Pancreas (tissue), 10 donors: ENCODE results near the gene ANO1. TPM values are rescaled to one million over a fixed set of nuclear protein-coding genes. Genes with fewer than 3 reads are reported as not detected.

Source experiments
- ATAC-seq, 4 donors: fragments of 200-7000 bp; cut with Tn5 transposase; one replicate each; pipeline versions ENCODE4 v1.8.0 to v1.9.1; 2020; ENCODE audit warnings: mild to moderate bottlenecking in 4 of 4, moderate library complexity in 4 of 4
- DNase-seq, 6 donors: peaks; one replicate each; pipeline ENCODE4 v3.0.0-alpha.2; 2020
- FAIRE-seq: peaks from 2 replicates; lab custom pipeline; 2012; peaks lifted over from hg19 to GRCh38; lab: Jason Lieb, UNC
- H3K27ac ChIP-seq, 4 donors: fragments of 200-600 bp; sonication (generic); 1 replicate in 3 of 4; 2 replicates in 1 of 4; pipeline versions ENCODE4 v1.5.0 to v1.8.0; 2020
- H3K27me3 ChIP-seq, 4 donors: fragments of 200-600 bp; one replicate each; pipeline ENCODE4 v1.8.0; 2021
- H3K36me3 ChIP-seq, 3 donors: fragments of 200-600 bp; sonication (generic) in 1 of 3; one replicate each; pipeline versions ENCODE4 v1.5.0 to v1.8.0; 2020 to 2021
- H3K4me1 ChIP-seq, 3 donors: fragments of 200-600 bp; one replicate each; pipeline ENCODE4 v1.8.0; 2021
- H3K4me3 ChIP-seq, 4 donors: fragments of 200-600 bp; sonication (generic) in 2 of 4; one replicate each; pipeline versions ENCODE4 v1.5.0 to v1.8.0; 2020 to 2021
- H3K9me3 ChIP-seq, 4 donors: fragments of 200-600 bp; one replicate each; pipeline ENCODE4 v1.8.0; 2021
- WGBS, 2 donors: extraction: QIAGEN DNeasy Blood & Tissue Kit; methylation state at CpG; one replicate each; pipeline ENCODE4 v1.1.7; 2013; 5-methylcytosine and 5-hydroxymethylcytosine counted together
- intact Hi-C, 3 donors: fragments of 100-400 bp; cut with DNase I; formaldehyde crosslinking; loops; one replicate each; pipeline versions ENCODE4 v1.11.1 to v1.14.2; 2022
- polyA plus RNA-seq, 2 donors: library from polyadenylated mRNA; stranded (reverse); fragments of 200-250 nt; gene quantifications; one replicate each; pipeline ENCODE4 v1.2.3, GENCODE V29; 2013
- total RNA-seq, 6 donors: library from RNA; stranded (reverse); fragmentation: NEBNext Ultra II Directional in 4 of 6; extraction: Animal tissue kit (Norgen Biotek cat#: 25700) in 4 of 6; gene quantifications; one replicate each; pipeline versions ENCODE4 v1.2.1 to v1.2.4, GENCODE V29; 2021 to 2023
- TF ChIP-seq, protein P1 (sequence below), 4 donors: fragments of 200-600 bp; sonication (generic) in 3 of 4; IDR thresholded peaks; one replicate each; pipeline versions ENCODE4 v1.5.0 to v1.8.0; 2021; ENCODE audit warnings: antibody characterized with exemption in 4 of 4
- donor health status: healthy with polysubstance abuse.
- donor health status: DM: no; HTN: no; CAD: no; lungs with moderate emphysema.
- donor health status: DM: no; HTN: no; CAD: no.
- donor health status: control.
- donor health status: control.
- donor health status: Bipolar disorder and iron deficiency.
- donor health status: DM: yes; HTN: yes; CAD: no.
- donor health status: DM: no; HTN: no; CAD: no.
- donor health status: DM: no; HTN: no; CAD: no.
- donor health status: DM: yes; HTN: yes; CAD: no.

Gene ANO1
- total and polyA plus RNA-seq, 8 donors = 1.5 to 12.4 (median 5.1) TPM

DNA sequence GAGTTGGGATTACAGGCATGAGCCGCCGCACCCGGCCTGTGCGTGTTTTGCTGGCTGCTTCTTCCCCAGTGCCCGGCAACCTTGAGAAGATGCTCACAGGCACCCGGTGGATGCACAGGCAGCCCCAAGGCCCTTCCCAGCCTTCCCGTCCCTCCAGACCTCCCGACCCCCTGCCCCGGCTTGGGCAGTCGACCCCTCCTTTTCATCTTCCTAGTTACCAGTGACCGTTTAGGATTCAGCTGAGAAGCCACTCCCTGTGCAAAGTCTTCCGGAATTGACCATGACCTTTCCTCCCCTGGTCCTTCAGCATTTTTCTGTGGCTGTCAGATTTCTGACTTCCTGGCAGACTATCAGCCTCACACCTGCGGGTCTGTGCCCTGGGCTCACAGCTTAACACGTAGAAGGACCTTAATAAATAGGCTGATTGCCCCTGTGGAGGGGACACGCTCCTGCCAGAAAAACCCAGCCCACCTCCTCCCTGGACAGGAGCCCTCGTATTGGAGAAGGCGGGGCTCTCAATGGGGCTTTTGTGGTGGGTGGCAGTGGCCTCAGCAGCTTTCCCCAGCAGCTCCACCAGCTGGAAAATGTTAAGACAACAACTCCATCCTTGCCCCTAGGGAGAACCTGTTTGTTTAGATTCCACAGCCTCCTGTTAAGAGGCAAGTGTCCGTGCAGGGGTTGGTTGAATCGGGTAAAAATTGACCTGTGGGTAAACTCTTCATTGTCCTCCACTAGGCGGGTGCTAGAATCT is 10.4 kb upstream of the ANO1 start:
- FAIRE-seq (no peak), DNase-seq (no peak), ATAC-seq (peak in 2 of 4 donors; percentile 56 to 69)
- Histone ChIP-seq H3K4me3 (no peak overlapping the region), H3K27ac (no peak overlapping the region), H3K9me3 (no peaks in the 10 kb centered on the region), H3K36me3 (no peaks in the 10 kb centered on the region), H3K27me3 (no peaks in the 10 kb centered on the region), H3K4me1 (no peaks in the 10 kb centered on the region)
- 22 to 24% methylated on average over 20 of the region's 20 CpGs for WGBS, 2 donors
- TF ChIP-seq, protein P1, sequence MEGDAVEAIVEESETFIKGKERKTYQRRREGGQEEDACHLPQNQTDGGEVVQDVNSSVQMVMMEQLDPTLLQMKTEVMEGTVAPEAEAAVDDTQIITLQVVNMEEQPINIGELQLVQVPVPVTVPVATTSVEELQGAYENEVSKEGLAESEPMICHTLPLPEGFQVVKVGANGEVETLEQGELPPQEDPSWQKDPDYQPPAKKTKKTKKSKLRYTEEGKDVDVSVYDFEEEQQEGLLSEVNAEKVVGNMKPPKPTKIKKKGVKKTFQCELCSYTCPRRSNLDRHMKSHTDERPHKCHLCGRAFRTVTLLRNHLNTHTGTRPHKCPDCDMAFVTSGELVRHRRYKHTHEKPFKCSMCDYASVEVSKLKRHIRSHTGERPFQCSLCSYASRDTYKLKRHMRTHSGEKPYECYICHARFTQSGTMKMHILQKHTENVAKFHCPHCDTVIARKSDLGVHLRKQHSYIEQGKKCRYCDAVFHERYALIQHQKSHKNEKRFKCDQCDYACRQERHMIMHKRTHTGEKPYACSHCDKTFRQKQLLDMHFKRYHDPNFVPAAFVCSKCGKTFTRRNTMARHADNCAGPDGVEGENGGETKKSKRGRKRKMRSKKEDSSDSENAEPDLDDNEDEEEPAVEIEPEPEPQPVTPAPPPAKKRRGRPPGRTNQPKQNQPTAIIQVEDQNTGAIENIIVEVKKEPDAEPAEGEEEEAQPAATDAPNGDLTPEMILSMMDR (IDR thresholded peaks at IDR 0.05) = no peak
- intact Hi-C loops = no loop called here

DNA sequence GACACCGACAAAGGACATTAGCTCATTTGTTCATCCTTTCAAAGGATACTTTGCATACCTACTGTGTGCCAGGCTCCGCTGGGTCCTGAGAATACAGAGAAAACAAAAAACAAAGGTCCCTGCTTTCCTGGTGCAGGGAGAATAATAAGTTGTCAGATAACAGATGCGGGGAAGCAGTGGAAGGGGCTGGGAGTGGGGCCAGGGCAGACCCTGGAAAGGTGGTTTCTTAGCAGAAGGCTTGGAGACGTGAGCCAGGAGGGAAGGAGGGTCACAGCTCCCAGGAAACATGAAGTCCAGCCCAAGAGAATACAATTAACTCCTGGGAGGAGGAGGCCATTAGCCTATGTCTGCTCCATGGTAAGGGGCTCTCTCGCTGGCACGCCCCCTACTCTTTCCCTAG is 9.8 kb upstream of the ANO1 start:
- H3K4me3 ChIP-seq = no peak overlapping the region
- no peaks in the 10 kb centered on the region for H3K9me3 ChIP-seq
- no peaks in the 10 kb centered on the region for H3K4me1 ChIP-seq
- no peak for ATAC-seq
- no peak overlapping the region for H3K27ac ChIP-seq
- TF ChIP-seq, protein P1 (IDR thresholded peaks at IDR 0.05) = no peak
- no peak for DNase-seq
- no peaks in the 10 kb centered on the region for H3K36me3 ChIP-seq
- no peaks in the 10 kb centered on the region for H3K27me3 ChIP-seq
- FAIRE-seq = no peak
- 32 to 34% methylated on average over 6 of the region's 6 CpGs for WGBS, 2 donors
- intact Hi-C loops = no loop called here

DNA sequence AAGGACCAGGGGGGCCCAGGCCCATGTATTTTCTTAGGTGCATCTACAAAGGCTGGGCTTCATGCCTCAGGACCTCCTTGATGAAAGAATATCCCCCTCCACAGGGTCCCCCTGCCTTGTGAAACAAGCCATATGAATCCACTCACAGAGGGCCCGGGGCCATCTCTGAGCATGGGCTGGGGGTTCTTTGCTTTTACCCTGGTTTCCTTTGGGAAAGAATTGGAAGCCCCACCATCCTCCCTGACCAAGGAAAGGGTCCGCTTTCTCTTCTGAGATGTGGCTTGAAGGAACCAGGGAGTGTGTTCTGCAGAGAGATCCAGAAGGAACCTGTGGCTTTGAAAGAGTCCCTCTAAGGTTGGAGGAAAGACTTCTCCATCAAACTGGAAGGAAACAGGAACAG is 9.2 kb upstream of the ANO1 start:
- Histone ChIP-seq H3K4me3 (no peak overlapping the region), H3K9me3 (no peaks in the 10 kb centered on the region), H3K4me1 (no peaks in the 10 kb centered on the region), H3K36me3 (no peaks in the 10 kb centered on the region), H3K27ac (no peak overlapping the region), H3K27me3 (no peaks in the 10 kb centered on the region)
- no peak for DNase-seq
- no peak for FAIRE-seq
- ATAC-seq = no peak
- TF ChIP-seq, protein P1 (IDR thresholded peaks at IDR 0.05) = no peak
- intact Hi-C loops = no loop called here
- WGBS, 2 donors = 79% methylated on average over 2 of the region's 2 CpGs

DNA sequence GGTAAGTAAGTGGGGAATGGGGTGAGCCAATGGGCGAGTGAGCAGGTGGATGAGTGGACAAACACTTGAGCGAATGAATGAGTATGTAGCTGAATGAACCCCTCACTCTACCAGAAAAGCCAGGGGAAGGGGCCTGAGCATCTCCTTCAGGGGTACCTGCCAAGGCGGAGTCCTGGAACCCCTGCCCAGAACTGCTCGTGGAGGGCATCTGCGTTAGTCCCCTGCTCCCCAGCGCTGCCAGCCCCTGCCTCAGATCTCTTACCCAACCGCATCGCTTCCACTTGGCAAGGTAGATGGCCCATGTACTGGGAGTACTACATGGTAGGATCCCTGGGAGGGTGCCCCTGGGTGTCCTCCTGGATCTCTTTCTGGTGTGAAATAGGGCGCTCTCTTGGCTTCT is 7.4 kb upstream of the ANO1 start:
- FAIRE-seq (no peak), DNase-seq (peak in 1 of 6 donors; percentile 8)
- H3K27ac ChIP-seq = no peak overlapping the region

DNA sequence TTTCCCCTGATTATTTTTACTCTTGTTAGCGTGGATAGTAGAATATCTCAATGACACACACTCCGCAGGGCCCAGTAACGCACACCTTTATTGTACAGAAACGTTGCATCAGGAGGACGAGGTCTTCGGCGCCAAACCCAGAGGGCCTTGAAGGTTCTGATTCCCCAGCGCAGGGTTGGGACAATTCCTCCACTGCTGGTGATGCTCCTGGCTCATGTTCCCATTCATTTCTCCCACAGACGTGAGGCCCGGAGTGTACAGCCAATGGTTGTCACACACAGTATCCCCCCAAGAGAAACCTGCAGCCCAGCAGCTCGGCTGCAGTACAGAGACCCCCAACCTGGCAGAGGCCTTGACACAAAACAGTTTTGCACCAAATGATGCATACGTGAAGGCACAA is 6.1 kb upstream of the ANO1 start:
- no peaks in the 10 kb centered on the region for H3K36me3 ChIP-seq
- no peak overlapping the region for H3K4me3 ChIP-seq
- WGBS, 2 donors = 73 to 86% methylated on average over 12 of the region's 12 CpGs
- ATAC-seq (no peak), DNase-seq (no peak), FAIRE-seq (no peak)
- TF ChIP-seq, protein P1 (IDR thresholded peaks at IDR 0.05) = no peak
- no peaks in the 10 kb centered on the region for H3K27me3 ChIP-seq
- intact Hi-C loops = no loop called here
- no peaks in the 10 kb centered on the region for H3K4me1 ChIP-seq
- no peak overlapping the region for H3K27ac ChIP-seq
- no peaks in the 10 kb centered on the region for H3K9me3 ChIP-seq

More for the DNA sequence above, 7.4 kb upstream of the ANO1 start:
- WGBS, 2 donors = 91 to 93% methylated on average over 9 of the region's 9 CpGs
- TF ChIP-seq, protein P1 (IDR thresholded peaks at IDR 0.05) = no peak
- intact Hi-C loops = no loop called here
- no peaks in the 10 kb centered on the region for H3K4me1 ChIP-seq
- no peaks in the 10 kb centered on the region for H3K36me3 ChIP-seq
- ATAC-seq = no peak
- H3K27me3 ChIP-seq = no peaks in the 10 kb centered on the region
- H3K4me3 ChIP-seq = no peak overlapping the region
- no peaks in the 10 kb centered on the region for H3K9me3 ChIP-seq
